Fibroblast of mammary gland (primary cell): Measurements from ENCODE around the gene SLIT1.

Experiments
- DNase-seq: peaks from one replicate; pipeline ENCODE4 v3.0.0-alpha.2; 2010; ENCODE audit warnings: low read depth
- H3K4me3 ChIP-seq: 2 replicates; pipeline ENCODE4 v1.5.1; 2011; ENCODE audit warnings: low read depth, mild to moderate bottlenecking, low read length, moderate library complexity; ENCODE audit not compliant: control insufficient read depth
- CTCF ChIP-seq: conservative IDR thresholded peaks from 2 replicates; pipeline ENCODE4 v1.5.1; 2011; ENCODE audit warnings: low read depth, low read length, inconsistent platforms; ENCODE audit not compliant: control insufficient read depth, insufficient read depth

The SLIT1 gene

GRCh38 chr10:97139651-97140048 lies 46.1 kb downstream of the SLIT1 start:
- no peak for DNase-seq
- no peak overlapping the region for H3K4me3 ChIP-seq
- TF ChIP-seq CTCF, result no peak

- no peak for DNase-seq
- H3K4me3 ChIP-seq, result no peak overlapping the region
- TF ChIP-seq CTCF, result no peak
Observed at GRCh38 chr10:97138846-97139245, 46.9 kb downstream of the SLIT1 start.

GRCh38 chr10:97138174-97138573 lies 47.6 kb downstream of the SLIT1 start:
- DNase-seq, result no peak
- TF ChIP-seq CTCF, result no peak

GRCh38 chr10:97136756-97137155 lies 49.0 kb downstream of the SLIT1 start:
- DNase-seq, result no peak
- no peak overlapping the region for H3K4me3 ChIP-seq
- TF ChIP-seq CTCF, result no peak

More at GRCh38 chr10:97138174-97138573, 47.6 kb downstream of the SLIT1 start:
- H3K4me3 ChIP-seq, result no peak overlapping the region

- DNase-seq, result no peak
- no peak for TF ChIP-seq CTCF
- H3K4me3 ChIP-seq, result no peak overlapping the region
Observed at GRCh38 chr10:97135464-97135863, 50.3 kb downstream of the SLIT1 start.

GRCh38 chr10:97134983-97135382 lies 50.8 kb downstream of the SLIT1 start:
- H3K4me3 ChIP-seq, result no peak overlapping the region
- no peak for TF ChIP-seq CTCF
- DNase-seq, result no peak

- no peak for TF ChIP-seq CTCF
- no peak overlapping the region for H3K4me3 ChIP-seq
- no peak for DNase-seq
Observed at GRCh38 chr10:97134110-97134509, 51.6 kb downstream of the SLIT1 start.
